Measurements from ENCODE around the gene KCNJ1.

Gene KCNJ1

GRCh38 chr11:128867277-128867676 is at the start of gene KCNJ1:
TSS of gene KCNJ1 (minus strand) at chr11:128867296. CDS start at chr11:128840243, 27,053 bp downstream.
- DNase-seq = no peak

- no peak for DNase-seq
These were observed 49.6 kb upstream of the KCNJ1 start for GRCh38 chr11:128916681-128917080.

GRCh38 chr11:128916037-128916572 is 49.0 kb upstream of the KCNJ1 start:
- no peak for DNase-seq

- DNase-seq = no peak
These were observed 48.0 kb upstream of the KCNJ1 start for GRCh38 chr11:128915149-128915521.

GRCh38 chr11:128914216-128915148 is 47.4 kb upstream of the KCNJ1 start:
- DNase-seq = no peak

- no peak for DNase-seq
These were observed 46.7 kb upstream of the KCNJ1 start for GRCh38 chr11:128913806-128914205.

GRCh38 chr11:128911701-128912100 is 44.6 kb upstream of the KCNJ1 start:
- no peak for DNase-seq

- DNase-seq = no peak
These were observed 44.1 kb upstream of the KCNJ1 start for GRCh38 chr11:128911239-128911638.

GRCh38 chr11:128910576-128910975 is 43.5 kb upstream of the KCNJ1 start:
- DNase-seq = no peak

GRCh38 chr11:128909438-128910125 is 42.5 kb upstream of the KCNJ1 start:
- DNase-seq = no peak

GRCh38 chr11:128908391-128909246 is 41.5 kb upstream of the KCNJ1 start:
- no peak for DNase-seq

- DNase-seq = no peak
These were observed 40.5 kb upstream of the KCNJ1 start for GRCh38 chr11:128907585-128907984.

- DNase-seq = no peak
These were observed 39.3 kb upstream of the KCNJ1 start for GRCh38 chr11:128906185-128907050.

- DNase-seq = no peak
These were observed 38.5 kb upstream of the KCNJ1 start for GRCh38 chr11:128905345-128906184.

GRCh38 chr11:128904656-128905344 is 37.7 kb upstream of the KCNJ1 start:
- no peak for DNase-seq

- DNase-seq = no peak
These were observed 37.2 kb upstream of the KCNJ1 start for GRCh38 chr11:128904303-128904655.

GRCh38 chr11:128903248-128904061 is 36.4 kb upstream of the KCNJ1 start:
- DNase-seq = no peak

GRCh38 chr11:128902515-128903066 is 35.5 kb upstream of the KCNJ1 start:
- DNase-seq = no peak
